ENCODE data around the gene RNU6-7. TPM values are rescaled to one million over a fixed set of nuclear protein-coding genes. Genes with fewer than 3 reads are reported as not detected.

Gene RNU6-7
- total RNA-seq, 4 donors from 2014 or later = not detected

GRCh38 chr14:32171469-32171868, 30.4 kb upstream of the RNU6-7 start:
- no peak overlapping the region for H3K27ac ChIP-seq (replicated peaks in 1 of 4)
- no peak for TF ChIP-seq CTCF (IDR thresholded peaks at IDR 0.05)
- H3K9me3 ChIP-seq = no peaks in the 10 kb centered on the region
- DNase-seq (ENCODE audit: extremely low spot score) = no peak
- H3K36me3 ChIP-seq = no peaks in the 10 kb centered on the region
- WGBS = 85% methylated on average over 5 of the region's 5 CpGs
- intact Hi-C loops (cut with DNase I) = no loop called here
- H3K4me1 ChIP-seq = no peaks in the 10 kb centered on the region
- no peaks in the 10 kb centered on the region for H3K27me3 ChIP-seq
- H3K4me3 ChIP-seq = no peak overlapping the region

GRCh38 chr14:32183151-32184058, 18.4 kb upstream of the RNU6-7 start:
- Histone ChIP-seq H3K27ac (replicated peaks in 1 of 4) (no peak overlapping the region), H3K4me3 (no peak overlapping the region), H3K4me1 (peaks cover 0 to 4% (median 0%) of the 10 kb centered on the region in 4 donors), H3K9me3 (peaks cover 0 to 11% (median 5%) of the 10 kb centered on the region in 4 donors), H3K36me3 (no peaks in the 10 kb centered on the region), H3K27me3 (no peaks in the 10 kb centered on the region)
- intact Hi-C loops (cut with DNase I) = no loop called here
- DNase-seq (ENCODE audit: extremely low spot score) = no peak
- WGBS = 87% methylated on average over 2 of the region's 2 CpGs
- TF ChIP-seq CTCF (IDR thresholded peaks at IDR 0.05) = no peak

- no peak for DNase-seq (ENCODE audit: extremely low spot score)
- no peak overlapping the region for H3K4me3 ChIP-seq
- intact Hi-C loops (cut with DNase I) = no loop called here
- no peak overlapping the region for H3K27ac ChIP-seq (replicated peaks in 1 of 4)
- H3K27me3 ChIP-seq = no peaks in the 10 kb centered on the region
- 96% methylated on average over 1 of the region's 1 CpG for WGBS
- no peaks in the 10 kb centered on the region for H3K36me3 ChIP-seq
- no peak for TF ChIP-seq EP300 (IDR thresholded peaks at IDR 0.05)
- TF ChIP-seq CTCF (IDR thresholded peaks at IDR 0.05) = no peak
- TF ChIP-seq POLR2A (IDR thresholded peaks at IDR 0.05; ENCODE audit: low read depth) = no peak
- no peak for TF ChIP-seq POLR2AphosphoS5 (IDR thresholded peaks at IDR 0.05)
- H3K4me1 ChIP-seq = peaks cover 0 to 4% (median 0%) of the 10 kb centered on the region in 4 donors
- H3K9me3 ChIP-seq = peaks cover 0 to 11% (median 5%) of the 10 kb centered on the region in 4 donors
These were observed 16.7 kb upstream of the RNU6-7 start for GRCh38 chr14:32185097-32185496.

- intact Hi-C loops (cut with DNase I) = no loop called here
- DNase-seq (ENCODE audit: extremely low spot score) = no peak
These were observed 15.6 kb upstream of the RNU6-7 start for GRCh38 chr14:32186248-32186647.

More at GRCh38 chr14:32186248-32186647, 15.6 kb upstream of the RNU6-7 start:
- TF ChIP-seq EP300 (IDR thresholded peaks at IDR 0.05) (no peak), POLR2A (IDR thresholded peaks at IDR 0.05; ENCODE audit: low read depth) (no peak), CTCF (IDR thresholded peaks at IDR 0.05) (no peak), POLR2AphosphoS5 (IDR thresholded peaks at IDR 0.05) (no peak)
- Histone ChIP-seq H3K36me3 (no peaks in the 10 kb centered on the region), H3K27ac (replicated peaks in 1 of 4) (no peak overlapping the region), H3K4me1 (peaks cover 0 to 4% (median 0%) of the 10 kb centered on the region in 4 donors), H3K9me3 (peaks cover 0 to 11% (median 5%) of the 10 kb centered on the region in 4 donors), H3K4me3 (no peak overlapping the region), H3K27me3 (no peaks in the 10 kb centered on the region)
